RKO (cell line): Measurements from ENCODE around the gene RPRD1A.
"Not testable (repeated sequence)": the region's sequence is repeated elsewhere in the genome, so short reads cannot be mapped to it uniquely, and the experiment has no call there.

Experiments
- DNase-seq: peaks from one replicate; pipeline ENCODE4 v3.0.0-alpha.2; 2016; ENCODE audit warnings: low spot score

Gene RPRD1A

GRCh38 chr18:36031903-36032302 lies 35.5 kb downstream of the RPRD1A start:
- DNase-seq: no peak

- no peak for DNase-seq
Measured at GRCh38 chr18:36031407-36031806, 36.0 kb downstream of the RPRD1A start.

GRCh38 chr18:36028859-36029258 lies 38.5 kb downstream of the RPRD1A start:
- no peak for DNase-seq

- no peak for DNase-seq
Measured at GRCh38 chr18:36025025-36025424, 42.3 kb downstream of the RPRD1A start.

- not testable (repeated sequence) for DNase-seq
Measured at GRCh38 chr18:36024241-36024640, 43.1 kb downstream of the RPRD1A start.

- no peak for DNase-seq
Measured at GRCh38 chr18:36023336-36023735, 44.0 kb downstream of the RPRD1A start.

GRCh38 chr18:36020174-36020711 lies 47.1 kb downstream of the RPRD1A start:
- no peak for DNase-seq

- DNase-seq: no peak
Measured at GRCh38 chr18:36017232-36017631, 50.1 kb downstream of the RPRD1A start.

GRCh38 chr18:36015629-36016028 lies 51.7 kb downstream of the RPRD1A start:
- DNase-seq: no peak

GRCh38 chr18:36012891-36013290 lies 54.5 kb downstream of the RPRD1A start:
- no peak for DNase-seq

GRCh38 chr18:36009214-36009613 lies 58.1 kb downstream of the RPRD1A start:
- no peak for DNase-seq

- no peak for DNase-seq
Measured at GRCh38 chr18:36006997-36007396, 60.4 kb downstream of the RPRD1A start.

- no peak for DNase-seq
Measured at GRCh38 chr18:35999925-36000324, 67.4 kb downstream of the RPRD1A start.

- peak; percentile 32 for DNase-seq
Measured at GRCh38 chr18:35998967-35999366, 68.4 kb downstream of the RPRD1A start.

- DNase-seq: no peak
Measured at GRCh38 chr18:35993013-35993412, 74.3 kb downstream of the RPRD1A start.

GRCh38 chr18:35991696-35992095 lies 75.7 kb downstream of the RPRD1A start:
- no peak for DNase-seq

GRCh38 chr18:35983818-35984217 lies 83.5 kb downstream of the RPRD1A start:
- peak; percentile 39 for DNase-seq

GRCh38 chr18:35983147-35983546 lies 84.2 kb downstream of the RPRD1A start:
- DNase-seq: no peak

GRCh38 chr18:35982409-35983114 lies 84.8 kb downstream of the RPRD1A start:
- no peak for DNase-seq

- DNase-seq: no peak
Measured at GRCh38 chr18:35979112-35979511, 88.2 kb downstream of the RPRD1A start.

- no peak for DNase-seq
Measured at GRCh38 chr18:35974181-35974580, 93.2 kb downstream of the RPRD1A start.

- peak; percentile 13 for DNase-seq
Measured at GRCh38 chr18:35973650-35974049, 93.7 kb downstream of the RPRD1A start.

- peak; percentile 94 for DNase-seq
Measured at GRCh38 chr18:35972197-35973000, 95.0 kb downstream of the RPRD1A start, which contains the start of gene RMP24. TSS of gene RMP24 (plus strand) at chr18:35972679.
